ENCODE data around the gene CYSLTR2. TPM values are rescaled to one million over a fixed set of nuclear protein-coding genes. Genes with fewer than 3 reads are reported as not detected.

CYSLTR2 gene
- total RNA-seq, 1 donor from 2014 or later = not detected

GRCh38 chr13:48642061-48642460, 11.7 kb upstream of the CYSLTR2 start:
- H3K4me1 Mint-ChIP-seq (ENCODE audit: low read depth) = no peaks in the 10 kb centered on the region
- TF ChIP-seq CTCF (IDR thresholded peaks at IDR 0.05) = no peak
- H3K4me3 Mint-ChIP-seq (ENCODE audit: unreplicated experiment) = no peak overlapping the region
- no peak overlapping the region for H3K27ac Mint-ChIP-seq (ENCODE audit: unreplicated experiment)
- peaks cover 13% of the 10 kb centered on the region for H3K27me3 Mint-ChIP-seq (ENCODE audit: low read depth)
- no peak for DNase-seq (ENCODE audit: low spot score)
- peaks cover 7% of the 10 kb centered on the region for H3K9me3 Mint-ChIP-seq (ENCODE audit: low read depth)
- no peaks in the 10 kb centered on the region for H3K36me3 Mint-ChIP-seq (ENCODE audit: low read depth)

- H3K27me3 Mint-ChIP-seq (ENCODE audit: low read depth) = peaks cover 13% of the 10 kb centered on the region
- no peak overlapping the region for H3K4me3 Mint-ChIP-seq (ENCODE audit: unreplicated experiment)
- H3K36me3 Mint-ChIP-seq (ENCODE audit: low read depth) = no peaks in the 10 kb centered on the region
- no peak for DNase-seq (ENCODE audit: low spot score)
- H3K4me1 Mint-ChIP-seq (ENCODE audit: low read depth) = no peaks in the 10 kb centered on the region
- peaks cover 3% of the 10 kb centered on the region for H3K9me3 Mint-ChIP-seq (ENCODE audit: low read depth)
- peak; percentile 10 for TF ChIP-seq CTCF (IDR thresholded peaks at IDR 0.05)
- H3K27ac Mint-ChIP-seq (ENCODE audit: unreplicated experiment) = no peak overlapping the region
Measured at GRCh38 chr13:48643159-48643558, 10.6 kb upstream of the CYSLTR2 start.

GRCh38 chr13:48644141-48644540, 9.6 kb upstream of the CYSLTR2 start:
- Mint-ChIP-seq H3K27me3 (ENCODE audit: low read depth) (peaks cover 13% of the 10 kb centered on the region), H3K4me3 (ENCODE audit: unreplicated experiment) (no peak overlapping the region), H3K27ac (ENCODE audit: unreplicated experiment) (no peak overlapping the region), H3K9me3 (ENCODE audit: low read depth) (peaks cover under 1% of the 10 kb centered on the region), H3K4me1 (ENCODE audit: low read depth) (no peaks in the 10 kb centered on the region), H3K36me3 (ENCODE audit: low read depth) (no peaks in the 10 kb centered on the region)
- TF ChIP-seq CTCF (IDR thresholded peaks at IDR 0.05) = no peak
- DNase-seq (ENCODE audit: low spot score) = no peak

GRCh38 chr13:48644951-48645350, 8.8 kb upstream of the CYSLTR2 start:
- Mint-ChIP-seq H3K9me3 (ENCODE audit: low read depth) (no peaks in the 10 kb centered on the region), H3K4me1 (ENCODE audit: low read depth) (no peaks in the 10 kb centered on the region), H3K27ac (ENCODE audit: unreplicated experiment) (no peak overlapping the region), H3K27me3 (ENCODE audit: low read depth) (peaks cover 13% of the 10 kb centered on the region), H3K36me3 (ENCODE audit: low read depth) (no peaks in the 10 kb centered on the region), H3K4me3 (ENCODE audit: unreplicated experiment) (no peak overlapping the region)
- no peak for DNase-seq (ENCODE audit: low spot score)
- no peak for TF ChIP-seq CTCF (IDR thresholded peaks at IDR 0.05)

- no peak for TF ChIP-seq CTCF (IDR thresholded peaks at IDR 0.05)
- H3K4me1 Mint-ChIP-seq (ENCODE audit: low read depth) = no peaks in the 10 kb centered on the region
- peaks cover 4% of the 10 kb centered on the region for H3K27me3 Mint-ChIP-seq (ENCODE audit: low read depth)
- DNase-seq (ENCODE audit: low spot score) = no peak
- H3K36me3 Mint-ChIP-seq (ENCODE audit: low read depth) = no peaks in the 10 kb centered on the region
- H3K4me3 Mint-ChIP-seq (ENCODE audit: unreplicated experiment) = no peak overlapping the region
- H3K27ac Mint-ChIP-seq (ENCODE audit: unreplicated experiment) = no peak overlapping the region
- H3K9me3 Mint-ChIP-seq (ENCODE audit: low read depth) = no peaks in the 10 kb centered on the region
Measured at GRCh38 chr13:48645845-48646244, 7.9 kb upstream of the CYSLTR2 start.

Data from chondrocyte (in vitro differentiated cells).